ENCODE data around the gene FBLN5. TPM values are rescaled to one million over a fixed set of nuclear protein-coding genes. Genes with fewer than 3 reads are reported as not detected.

The FBLN5 gene
- total and polyA plus RNA-seq, 2 of the 4 experiments (the other 2 are of a cell fraction): 10.6 to 76.4 TPM

- in situ Hi-C loops (cut with MboI; ENCODE audit: low sequenced_read_pairs): no loop called here
- Histone ChIP-seq H3K4me3 (ENCODE audit: insufficient read depth, low read depth, low read length) (no peak overlapping the region), H4K20me1 (ENCODE audit: insufficient read depth, low read length) (no peaks in the 10 kb centered on the region)
Measured at GRCh38 chr14:91837076-91837475, 110.4 kb downstream of the FBLN5 start.

More at GRCh38 chr14:91837076-91837475, 110.4 kb downstream of the FBLN5 start:
- CTCF ChIA-PET: no interaction called here
- Histone ChIP-seq H3K9me3 (ENCODE audit: control insufficient read depth, insufficient read depth, low read length) (no peaks in the 10 kb centered on the region; the same call in 1 of the 2 replicates), H2BK120ac (ENCODE audit: low read depth, low read length) (no peak overlapping the region), H2AK5ac (ENCODE audit: low read depth, low read length) (no peak overlapping the region), H2AFZ (replicated peaks; ENCODE audit: low read length, poor library complexity) (no peak overlapping the region), H3K56ac (ENCODE audit: extremely low read depth, insufficient read depth, low read length) (no peak overlapping the region), H3K14ac (replicated peaks; ENCODE audit: low read depth, low read length) (no peak overlapping the region), H3K27me3 (ENCODE audit: control insufficient read depth, insufficient read depth, low read length) (peaks cover 32% of the 10 kb centered on the region), H2BK20ac (ENCODE audit: low read depth, low read length) (no peak overlapping the region), H4K91ac (ENCODE audit: insufficient read depth, low read depth, low read length) (no peak overlapping the region), H3K23ac (ENCODE audit: low read depth, low read length) (no peak overlapping the region), H2AK9ac (replicated peaks; ENCODE audit: low read depth, low read length, poor library complexity) (no peak overlapping the region), H4K5ac (ENCODE audit: low read depth, low read length) (no peak overlapping the region), H3K27ac (ENCODE audit: insufficient read depth, low read length) (no peak overlapping the region), H3K36me3 (ENCODE audit: control insufficient read depth, insufficient read depth, low read length) (no peaks in the 10 kb centered on the region), H4K8ac (ENCODE audit: low read depth in 2 of 2, low read length in 2 of 2) (no peak overlapping the region), H3K9me1 (ENCODE audit: insufficient read depth, low read length) (no peaks in the 10 kb centered on the region), H3K4me1 (ENCODE audit: control insufficient read depth, insufficient read depth, low read length) (no peaks in the 10 kb centered on the region), H3K9ac (ENCODE audit: low read depth, low read length) (no peak overlapping the region), H2BK15ac (ENCODE audit: low read depth, low read length) (no peak overlapping the region), H3K18ac (ENCODE audit: low read depth, low read length) (no peak overlapping the region), H3K4me2 (ENCODE audit: low read depth, low read length) (no peak overlapping the region), H3K79me1 (ENCODE audit: low read depth in 1 of 2, low read length in 2 of 2) (no peaks in the 10 kb centered on the region), H3K4ac (ENCODE audit: low read depth, low read length) (no peak overlapping the region), H2BK5ac (ENCODE audit: low read depth, low read length, poor library complexity, severe bottlenecking) (no peak overlapping the region)
- no peak for TF ChIP-seq RCOR1 (IDR thresholded peaks at IDR 0.05; ENCODE audit: insufficient replicate concordance, low read length)
- ATAC-seq (ENCODE audit: low read depth) (no peak), DNase-seq (no peak)
- BruUV-seq (replicated peaks): no TSS peak
- intact Hi-C loops (cut with micrococcal nuclease): no loop called here
- POLR2A ChIA-PET (ENCODE audit: unreplicated experiment): no interaction called here
- no CpG with 5 or more reads among the region's 12 CpGs for WGBS, 2 experiments (ENCODE audit: extremely low coverage in 2 of 2, insufficient read length in 1 of 2)
- dilution Hi-C loops (cut with HindIII; ENCODE audit: low sequenced_read_pairs, unreplicated experiment): no loop called here

Measured in IMR-90 (cell line).